Measurements from ENCODE around the gene RMI2.
"Not testable (repeated sequence)": the region's sequence is repeated elsewhere in the genome, so short reads cannot be mapped to it uniquely, and the experiment has no call there.

The RMI2 gene

GRCh38 chr16:11374255-11374654 lies 29.0 kb downstream of the RMI2 start:
- no peak overlapping the region for H3K27ac ChIP-seq
- no peak for TF ChIP-seq CTCF (conservative IDR thresholded peaks at IDR 0.05)

- H3K27ac ChIP-seq: no peak overlapping the region
- no peak for TF ChIP-seq CTCF (conservative IDR thresholded peaks at IDR 0.05)
These were observed 31.9 kb downstream of the RMI2 start for GRCh38 chr16:11377154-11377553.

GRCh38 chr16:11378951-11379350 lies 33.7 kb downstream of the RMI2 start:
- H3K27ac ChIP-seq: not testable (repeated sequence)

GRCh38 chr16:11379420-11379819 lies 34.2 kb downstream of the RMI2 start:
- TF ChIP-seq CTCF (conservative IDR thresholded peaks at IDR 0.05): no peak

GRCh38 chr16:11380836-11381235 lies 35.6 kb downstream of the RMI2 start:
- TF ChIP-seq CTCF (conservative IDR thresholded peaks at IDR 0.05): no peak
- H3K27ac ChIP-seq: no peak overlapping the region

More at GRCh38 chr16:11379420-11379819, 34.2 kb downstream of the RMI2 start:
- no peak overlapping the region for H3K27ac ChIP-seq

- TF ChIP-seq CTCF (conservative IDR thresholded peaks at IDR 0.05): no peak
- no peak overlapping the region for H3K27ac ChIP-seq
These were observed 38.4 kb downstream of the RMI2 start for GRCh38 chr16:11383481-11384183.

- TF ChIP-seq CTCF (conservative IDR thresholded peaks at IDR 0.05): no peak
- H3K27ac ChIP-seq: no peak overlapping the region
These were observed 39.1 kb downstream of the RMI2 start for GRCh38 chr16:11384184-11384955.
